ENCODE data around the gene DBX1.

Gene DBX1

DNA sequence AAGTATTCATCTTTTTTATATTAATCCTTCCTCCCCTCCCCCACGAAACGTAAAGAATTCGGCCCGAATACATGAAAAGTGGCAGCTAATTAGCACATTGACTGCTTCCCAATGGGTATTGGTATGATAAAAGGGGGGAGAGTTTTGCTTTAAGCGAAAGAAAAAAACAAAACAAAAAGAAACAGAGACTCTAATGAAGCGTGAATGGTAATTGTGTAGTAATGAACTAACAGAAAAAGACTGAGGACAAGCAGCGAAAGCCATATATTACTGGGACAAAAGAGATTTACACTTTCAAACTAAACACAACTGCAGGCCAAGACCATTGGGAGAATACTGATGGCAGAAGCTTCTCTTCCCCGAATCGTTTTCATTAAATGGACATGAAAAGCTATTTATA, 2.5 kb downstream of the DBX1 start:
- no peaks in the 10 kb centered on the region for H3K4me1 ChIP-seq (ENCODE audit: insufficient read depth, low read length, poor library complexity, severe bottlenecking)
- no peaks in the 10 kb centered on the region for H3K27me3 ChIP-seq (ENCODE audit: insufficient read depth, low read length, poor library complexity, severe bottlenecking)
- H4K20me1 ChIP-seq (ENCODE audit: insufficient read depth, low read length, poor library complexity, severe bottlenecking): no peaks in the 10 kb centered on the region
- no peak overlapping the region for H3K9ac ChIP-seq (ENCODE audit: low read depth, low read length, poor library complexity, severe bottlenecking)
- TF ChIP-seq EZH2phosphoT487 (IDR thresholded peaks at IDR 0.05; ENCODE audit: borderline replicate concordance): no peak
- no peak for TF ChIP-seq CTCF (conservative IDR thresholded peaks at IDR 0.05; ENCODE audit: low read length)
- no peak overlapping the region for H3K4me3 ChIP-seq (ENCODE audit: low read length, poor library complexity, severe bottlenecking)
- no peaks in the 10 kb centered on the region for H3K9me2 ChIP-seq (replicated peaks; ENCODE audit: low read depth, low read length)
- no peak overlapping the region for H3K4me2 ChIP-seq (ENCODE audit: low read depth, low read length, poor library complexity, severe bottlenecking)
- no peaks in the 10 kb centered on the region for H3K9me3 ChIP-seq (ENCODE audit: insufficient read depth, low read depth, low read length)
- H3K36me3 ChIP-seq (ENCODE audit: insufficient read depth, low read length): no peaks in the 10 kb centered on the region
- no peak overlapping the region for H2AFZ ChIP-seq (ENCODE audit: low read length)
- no peaks in the 10 kb centered on the region for H3K79me2 ChIP-seq (ENCODE audit: insufficient read depth, low read length)
- no peaks in the 10 kb centered on the region for H3F3A ChIP-seq (ENCODE audit: low read depth)

DNA sequence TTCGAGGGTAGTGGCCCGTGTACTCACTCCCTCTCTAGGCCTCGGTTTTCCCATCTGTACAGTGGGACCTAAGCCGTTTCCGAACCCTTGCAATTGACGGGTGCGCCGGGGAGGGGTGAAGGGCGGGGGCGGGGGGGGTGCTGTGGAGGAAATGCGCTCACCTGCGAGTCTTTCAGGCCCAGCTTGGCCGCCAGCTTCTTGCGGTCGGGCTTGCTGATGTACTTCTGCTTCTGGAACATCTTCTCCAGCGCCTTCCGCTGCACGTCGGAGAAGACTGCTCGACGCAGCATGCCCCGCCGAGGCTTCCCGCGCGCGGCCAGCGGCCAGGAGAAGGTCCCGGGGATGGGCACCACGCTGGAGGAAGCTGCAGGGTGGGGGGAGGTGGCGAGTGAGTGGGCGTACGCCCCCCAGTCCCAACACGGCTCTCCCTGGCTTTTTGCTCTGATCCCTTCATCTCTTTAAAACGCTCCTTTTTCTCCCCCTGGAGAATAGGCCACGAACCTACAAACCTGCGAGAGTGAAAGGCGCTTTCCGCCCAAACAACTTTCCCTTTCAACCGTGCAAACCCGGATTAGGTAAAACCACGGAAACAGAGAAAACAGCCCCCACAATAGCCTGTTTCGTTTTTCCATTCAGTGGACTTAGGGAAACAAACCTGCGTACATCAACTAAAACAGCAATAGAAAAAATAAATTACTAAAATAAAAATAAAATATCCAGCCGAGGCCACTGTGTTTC, 3.2 kb downstream of the DBX1 start:
- H3K4me2 ChIP-seq (ENCODE audit: low read depth, low read length, poor library complexity, severe bottlenecking): no peak overlapping the region
- H2AFZ ChIP-seq (ENCODE audit: low read length): no peak overlapping the region
- H3K9ac ChIP-seq (ENCODE audit: low read depth, low read length, poor library complexity, severe bottlenecking): no peak overlapping the region
- no peaks in the 10 kb centered on the region for H3K27me3 ChIP-seq (ENCODE audit: insufficient read depth, low read length, poor library complexity, severe bottlenecking)
- no peaks in the 10 kb centered on the region for H3K9me2 ChIP-seq (replicated peaks; ENCODE audit: low read depth, low read length)
- H3K9me3 ChIP-seq (ENCODE audit: insufficient read depth, low read depth, low read length): no peaks in the 10 kb centered on the region
- H4K20me1 ChIP-seq (ENCODE audit: insufficient read depth, low read length, poor library complexity, severe bottlenecking): no peaks in the 10 kb centered on the region
- no peaks in the 10 kb centered on the region for H3K4me1 ChIP-seq (ENCODE audit: insufficient read depth, low read length, poor library complexity, severe bottlenecking)
- H3K79me2 ChIP-seq (ENCODE audit: insufficient read depth, low read length): no peaks in the 10 kb centered on the region
- H3K36me3 ChIP-seq (ENCODE audit: insufficient read depth, low read length): no peaks in the 10 kb centered on the region
- H3K4me3 ChIP-seq (ENCODE audit: low read length, poor library complexity, severe bottlenecking): no peak overlapping the region
- TF ChIP-seq EZH2phosphoT487 (IDR thresholded peaks at IDR 0.05; ENCODE audit: borderline replicate concordance) (no peak), CTCF (conservative IDR thresholded peaks at IDR 0.05; ENCODE audit: low read length) (no peak)
- no peaks in the 10 kb centered on the region for H3F3A ChIP-seq (ENCODE audit: low read depth)

- Histone ChIP-seq H3K4me2 (ENCODE audit: low read depth, low read length, poor library complexity, severe bottlenecking) (no peak overlapping the region), H3K36me3 (ENCODE audit: insufficient read depth, low read length) (no peaks in the 10 kb centered on the region), H4K20me1 (ENCODE audit: insufficient read depth, low read length, poor library complexity, severe bottlenecking) (no peaks in the 10 kb centered on the region), H3K9me2 (replicated peaks; ENCODE audit: low read depth, low read length) (no peaks in the 10 kb centered on the region), H3K9me3 (ENCODE audit: insufficient read depth, low read depth, low read length) (no peaks in the 10 kb centered on the region), H3K9ac (ENCODE audit: low read depth, low read length, poor library complexity, severe bottlenecking) (no peak overlapping the region), H3K27me3 (ENCODE audit: insufficient read depth, low read length, poor library complexity, severe bottlenecking) (no peaks in the 10 kb centered on the region), H3K4me3 (ENCODE audit: low read length, poor library complexity, severe bottlenecking) (no peak overlapping the region), H3K4me1 (ENCODE audit: insufficient read depth, low read length, poor library complexity, severe bottlenecking) (no peaks in the 10 kb centered on the region), H3K79me2 (ENCODE audit: insufficient read depth, low read length) (no peaks in the 10 kb centered on the region), H3F3A (ENCODE audit: low read depth) (no peaks in the 10 kb centered on the region), H2AFZ (ENCODE audit: low read length) (no peak overlapping the region)
- TF ChIP-seq CTCF (conservative IDR thresholded peaks at IDR 0.05; ENCODE audit: low read length) (no peak), EZH2phosphoT487 (IDR thresholded peaks at IDR 0.05; ENCODE audit: borderline replicate concordance) (no peak)
These were observed 3.9 kb downstream of the DBX1 start for GRCh38 chr11:20156280-20156875.
